SK-N-SH treated with all-trans-retinoic acid at 6 μM for 48 hours (cell line): ENCODE data around the gene HHAT.

Experiments used
- ATAC-seq: fragments of 200-7000 bp; cut with Tn5 transposase; 3 replicates; pipeline ENCODE4 v1.9.1; 2020; ENCODE audit warnings: mild to moderate bottlenecking, moderate library complexity
- ARNTL ChIP-seq: fragments of 450-650 bp; formaldehyde crosslinking; IDR thresholded peaks from 2 replicates; pipeline ENCODE4 v1.5.0; 2020; ENCODE audit warnings: low read depth, mild to moderate bottlenecking, moderate library complexity, borderline replicate concordance
- BACH2 ChIP-seq: fragments of 250-450 bp; sonication (Bioruptor Pico); IDR thresholded peaks from 2 replicates; pipeline ENCODE4 v1.9.0; 2021; ENCODE audit warnings: mild to moderate bottlenecking, borderline replicate concordance
- CSDC2 ChIP-seq: fragments of 250-450 bp; sonication (Bioruptor Pico); IDR thresholded peaks from 2 replicates; pipeline ENCODE4 v1.5.0; 2020; ENCODE audit warnings: mild to moderate bottlenecking, moderate library complexity
- ESRRG ChIP-seq: fragments of 250-450 bp; sonication (Bioruptor Pico); IDR thresholded peaks from 2 replicates; pipeline ENCODE4 v1.6.1; 2021; ENCODE audit warnings: mild to moderate bottlenecking
- GLIS3 ChIP-seq: fragments of 250-450 bp; sonication (Bioruptor Pico); IDR thresholded peaks from 2 replicates; pipeline ENCODE4 v1.5.0; 2020; ENCODE audit warnings: mild to moderate bottlenecking, moderate library complexity
- OSR1 ChIP-seq: fragments of 250-450 bp; sonication (Bioruptor Pico); IDR thresholded peaks from 2 replicates; pipeline ENCODE4 v1.8.0; 2022; ENCODE audit warnings: moderate library complexity, mild to moderate bottlenecking, inconsistent platforms
- PPARA ChIP-seq: fragments of 250-450 bp; sonication (Bioruptor Pico); IDR thresholded peaks from 2 replicates; pipeline ENCODE4 v1.5.0; 2020; ENCODE audit warnings: mild to moderate bottlenecking, borderline replicate concordance
- SNAI2 ChIP-seq: fragments of 250-450 bp; sonication (Bioruptor Pico); IDR thresholded peaks from 2 replicates; pipeline ENCODE4 v1.5.0; 2020; ENCODE audit warnings: mild to moderate bottlenecking, moderate library complexity
- TCF4 ChIP-seq: fragments of 250-450 bp; sonication (Bioruptor Pico); IDR thresholded peaks from 2 replicates; pipeline ENCODE4 v1.8.0; 2021; ENCODE audit warnings: mild to moderate bottlenecking, moderate library complexity, borderline replicate concordance
- TOX ChIP-seq: fragments of 250-450 bp; sonication (Bioruptor Pico); IDR thresholded peaks from 2 replicates; pipeline ENCODE4 v1.8.0; 2021; ENCODE audit warnings: mild to moderate bottlenecking, moderate library complexity, borderline replicate concordance
- ZC3H10 ChIP-seq: fragments of 250-450 bp; sonication (Bioruptor Pico); IDR thresholded peaks from 2 replicates; pipeline ENCODE4 v1.5.1; 2021; ENCODE audit warnings: mild to moderate bottlenecking, moderate library complexity
- ZFP3 ChIP-seq: fragments of 250-450 bp; sonication (Bioruptor Pico); IDR thresholded peaks from 2 replicates; pipeline ENCODE4 v1.5.0; 2020; ENCODE audit warnings: mild to moderate bottlenecking, moderate library complexity
- ZNF565 ChIP-seq: fragments of 450-650 bp; formaldehyde crosslinking; conservative IDR thresholded peaks from 2 replicates; pipeline ENCODE4 v1.5.0; 2020; ENCODE audit warnings: low read depth, mild to moderate bottlenecking, moderate library complexity
- ZNF70 ChIP-seq: fragments of 450-650 bp; formaldehyde crosslinking; IDR thresholded peaks from 2 replicates; pipeline ENCODE4 v1.5.0; 2020; ENCODE audit warnings: mild to moderate bottlenecking, moderate library complexity
- ZNF8 ChIP-seq: fragments of 450-650 bp; formaldehyde crosslinking; IDR thresholded peaks from 2 replicates; pipeline ENCODE4 v1.5.0; 2020; ENCODE audit warnings: mild to moderate bottlenecking, moderate library complexity
- TF ChIP-seq, protein P1 (sequence below): fragments of 250-450 bp; sonication (Bioruptor Pico); IDR thresholded peaks from 2 replicates; pipeline ENCODE4 v1.5.1; 2020; ENCODE audit warnings: low read depth, mild to moderate bottlenecking, moderate library complexity
- TF ChIP-seq, protein P2 (sequence below): fragments of 250-450 bp; sonication (Bioruptor Pico); IDR thresholded peaks from 2 replicates; pipeline ENCODE4 v1.5.0; 2020; ENCODE audit warnings: mild to moderate bottlenecking, moderate library complexity
- TF ChIP-seq, protein P3 (sequence below): fragments of 250-450 bp; sonication (Bioruptor Pico); IDR thresholded peaks from 2 replicates; pipeline ENCODE4 v1.5.1; 2021; ENCODE audit warnings: mild to moderate bottlenecking, moderate library complexity
- TF ChIP-seq, protein P4 (sequence below): fragments of 250-450 bp; sonication (Bioruptor Pico); IDR thresholded peaks from 2 replicates; pipeline ENCODE4 v1.8.0; 2021; ENCODE audit warnings: low read depth, mild to moderate bottlenecking, moderate library complexity, borderline replicate concordance
- TF ChIP-seq, protein P5 (sequence below): fragments of 250-450 bp; sonication (Bioruptor Pico); IDR thresholded peaks from 2 replicates; pipeline ENCODE4 v1.8.0; 2020; ENCODE audit warnings: mild to moderate bottlenecking, moderate library complexity, borderline replicate concordance

The HHAT gene

DNA sequence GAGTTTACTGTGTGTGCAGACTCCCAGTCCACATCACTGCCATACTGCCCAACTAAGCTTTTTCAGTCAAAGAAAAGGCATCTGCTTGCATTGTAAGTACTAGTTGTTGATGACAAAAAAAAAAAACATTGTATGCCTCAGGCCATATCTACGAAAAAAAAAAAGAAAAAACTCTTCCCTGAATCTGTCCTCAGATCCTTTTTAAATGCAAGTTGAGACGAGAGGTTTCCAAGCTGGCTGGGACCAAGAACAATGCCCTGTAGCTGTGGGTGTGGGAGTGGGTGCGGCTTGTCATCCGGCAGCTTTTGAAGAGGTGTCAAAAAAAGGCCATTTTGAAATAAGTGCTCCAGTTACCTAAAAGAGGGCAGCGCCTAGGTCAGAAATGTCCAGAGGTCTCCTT, 29.2 kb upstream of the HHAT start:
- TF ChIP-seq ARNTL (CRISPR knock-in tag) (no peak), BACH2 (CRISPR knock-in tag) (no peak)
- no peak for ATAC-seq

DNA sequence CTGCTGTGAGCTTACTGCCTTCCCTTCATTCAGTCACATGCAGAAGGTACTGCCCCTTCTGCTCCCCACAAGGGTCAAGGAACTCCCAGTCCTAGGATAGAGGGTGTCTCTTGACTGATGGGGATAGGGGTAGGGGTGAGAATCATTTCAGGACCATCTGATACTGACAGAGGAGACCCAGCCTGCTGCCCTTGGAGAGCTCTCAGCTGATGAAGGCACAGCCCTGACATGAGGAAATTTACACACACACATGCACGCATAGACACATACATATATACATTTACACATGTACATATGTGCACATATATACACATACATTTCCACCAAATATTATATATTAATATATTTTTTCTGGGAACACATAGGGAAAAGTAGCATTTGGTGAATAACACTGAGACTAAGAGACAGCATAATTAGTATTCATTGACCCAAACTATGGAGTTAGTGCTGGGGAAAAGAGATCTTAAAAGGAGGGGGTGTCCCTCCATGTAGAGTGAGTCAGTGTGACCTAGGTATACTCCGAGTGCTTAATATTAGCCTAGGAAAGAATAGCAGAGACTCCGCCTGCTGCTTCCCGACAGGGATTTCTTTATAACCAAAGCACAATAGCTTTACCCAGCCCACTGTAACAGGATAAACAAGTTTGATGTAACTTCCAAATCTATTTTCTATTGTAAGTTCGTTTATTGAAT, 27.6 kb upstream of the HHAT start:
- TF ChIP-seq, protein P1, sequence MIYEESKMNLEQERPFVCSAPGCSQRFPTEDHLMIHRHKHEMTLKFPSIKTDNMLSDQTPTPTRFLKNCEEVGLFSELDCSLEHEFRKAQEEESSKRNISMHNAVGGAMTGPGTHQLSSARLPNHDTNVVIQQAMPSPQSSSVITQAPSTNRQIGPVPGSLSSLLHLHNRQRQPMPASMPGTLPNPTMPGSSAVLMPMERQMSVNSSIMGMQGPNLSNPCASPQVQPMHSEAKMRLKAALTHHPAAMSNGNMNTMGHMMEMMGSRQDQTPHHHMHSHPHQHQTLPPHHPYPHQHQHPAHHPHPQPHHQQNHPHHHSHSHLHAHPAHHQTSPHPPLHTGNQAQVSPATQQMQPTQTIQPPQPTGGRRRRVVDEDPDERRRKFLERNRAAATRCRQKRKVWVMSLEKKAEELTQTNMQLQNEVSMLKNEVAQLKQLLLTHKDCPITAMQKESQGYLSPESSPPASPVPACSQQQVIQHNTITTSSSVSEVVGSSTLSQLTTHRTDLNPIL (CRISPR knock-in tag), result no peak
- TF ChIP-seq ZNF70 (CRISPR knock-in tag), result no peak
- no peak for TF ChIP-seq OSR1 (CRISPR knock-in tag)
- no peak for TF ChIP-seq GLIS3 (CRISPR knock-in tag)
- no peak for TF ChIP-seq BACH2 (CRISPR knock-in tag)
- TF ChIP-seq ZNF8 (CRISPR knock-in tag), result no peak
- TF ChIP-seq PPARA (CRISPR knock-in tag), result no peak
- TF ChIP-seq, protein P2, sequence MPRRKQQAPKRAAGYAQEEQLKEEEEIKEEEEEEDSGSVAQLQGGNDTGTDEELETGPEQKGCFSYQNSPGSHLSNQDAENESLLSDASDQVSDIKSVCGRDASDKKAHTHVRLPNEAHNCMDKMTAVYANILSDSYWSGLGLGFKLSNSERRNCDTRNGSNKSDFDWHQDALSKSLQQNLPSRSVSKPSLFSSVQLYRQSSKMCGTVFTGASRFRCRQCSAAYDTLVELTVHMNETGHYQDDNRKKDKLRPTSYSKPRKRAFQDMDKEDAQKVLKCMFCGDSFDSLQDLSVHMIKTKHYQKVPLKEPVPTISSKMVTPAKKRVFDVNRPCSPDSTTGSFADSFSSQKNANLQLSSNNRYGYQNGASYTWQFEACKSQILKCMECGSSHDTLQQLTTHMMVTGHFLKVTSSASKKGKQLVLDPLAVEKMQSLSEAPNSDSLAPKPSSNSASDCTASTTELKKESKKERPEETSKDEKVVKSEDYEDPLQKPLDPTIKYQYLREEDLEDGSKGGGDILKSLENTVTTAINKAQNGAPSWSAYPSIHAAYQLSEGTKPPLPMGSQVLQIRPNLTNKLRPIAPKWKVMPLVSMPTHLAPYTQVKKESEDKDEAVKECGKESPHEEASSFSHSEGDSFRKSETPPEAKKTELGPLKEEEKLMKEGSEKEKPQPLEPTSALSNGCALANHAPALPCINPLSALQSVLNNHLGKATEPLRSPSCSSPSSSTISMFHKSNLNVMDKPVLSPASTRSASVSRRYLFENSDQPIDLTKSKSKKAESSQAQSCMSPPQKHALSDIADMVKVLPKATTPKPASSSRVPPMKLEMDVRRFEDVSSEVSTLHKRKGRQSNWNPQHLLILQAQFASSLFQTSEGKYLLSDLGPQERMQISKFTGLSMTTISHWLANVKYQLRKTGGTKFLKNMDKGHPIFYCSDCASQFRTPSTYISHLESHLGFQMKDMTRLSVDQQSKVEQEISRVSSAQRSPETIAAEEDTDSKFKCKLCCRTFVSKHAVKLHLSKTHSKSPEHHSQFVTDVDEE, result no peak
- TF ChIP-seq, protein P3, sequence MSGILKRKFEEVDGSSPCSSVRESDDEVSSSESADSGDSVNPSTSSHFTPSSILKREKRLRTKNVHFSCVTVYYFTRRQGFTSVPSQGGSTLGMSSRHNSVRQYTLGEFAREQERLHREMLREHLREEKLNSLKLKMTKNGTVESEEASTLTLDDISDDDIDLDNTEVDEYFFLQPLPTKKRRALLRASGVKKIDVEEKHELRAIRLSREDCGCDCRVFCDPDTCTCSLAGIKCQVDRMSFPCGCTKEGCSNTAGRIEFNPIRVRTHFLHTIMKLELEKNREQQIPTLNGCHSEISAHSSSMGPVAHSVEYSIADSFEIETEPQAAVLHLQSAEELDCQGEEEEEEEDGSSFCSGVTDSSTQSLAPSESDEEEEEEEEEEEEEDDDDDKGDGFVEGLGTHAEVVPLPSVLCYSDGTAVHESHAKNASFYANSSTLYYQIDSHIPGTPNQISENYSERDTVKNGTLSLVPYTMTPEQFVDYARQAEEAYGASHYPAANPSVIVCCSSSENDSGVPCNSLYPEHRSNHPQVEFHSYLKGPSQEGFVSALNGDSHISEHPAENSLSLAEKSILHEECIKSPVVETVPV (CRISPR knock-in tag), result no peak
- TF ChIP-seq ZNF565, result no peak
- no peak for TF ChIP-seq TOX (CRISPR knock-in tag)
- TF ChIP-seq CSDC2 (CRISPR knock-in tag), result no peak
- TF ChIP-seq ESRRG, result no peak
- no peak for TF ChIP-seq SNAI2 (CRISPR knock-in tag)
- no peak for TF ChIP-seq TCF4 (CRISPR knock-in tag)
- TF ChIP-seq, protein P4, sequence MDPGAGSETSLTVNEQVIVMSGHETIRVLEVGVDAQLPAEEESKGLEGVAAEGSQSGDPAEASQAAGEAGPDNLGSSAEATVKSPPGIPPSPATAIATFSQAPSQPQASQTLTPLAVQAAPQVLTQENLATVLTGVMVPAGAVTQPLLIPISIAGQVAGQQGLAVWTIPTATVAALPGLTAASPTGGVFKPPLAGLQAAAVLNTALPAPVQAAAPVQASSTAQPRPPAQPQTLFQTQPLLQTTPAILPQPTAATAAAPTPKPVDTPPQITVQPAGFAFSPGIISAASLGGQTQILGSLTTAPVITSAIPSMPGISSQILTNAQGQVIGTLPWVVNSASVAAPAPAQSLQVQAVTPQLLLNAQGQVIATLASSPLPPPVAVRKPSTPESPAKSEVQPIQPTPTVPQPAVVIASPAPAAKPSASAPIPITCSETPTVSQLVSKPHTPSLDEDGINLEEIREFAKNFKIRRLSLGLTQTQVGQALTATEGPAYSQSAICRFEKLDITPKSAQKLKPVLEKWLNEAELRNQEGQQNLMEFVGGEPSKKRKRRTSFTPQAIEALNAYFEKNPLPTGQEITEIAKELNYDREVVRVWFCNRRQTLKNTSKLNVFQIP (CRISPR knock-in tag), result no peak
- TF ChIP-seq, all 23 proteins: peak for 0
- ATAC-seq, result no peak; the same call in 1 of the 3 replicates

DNA sequence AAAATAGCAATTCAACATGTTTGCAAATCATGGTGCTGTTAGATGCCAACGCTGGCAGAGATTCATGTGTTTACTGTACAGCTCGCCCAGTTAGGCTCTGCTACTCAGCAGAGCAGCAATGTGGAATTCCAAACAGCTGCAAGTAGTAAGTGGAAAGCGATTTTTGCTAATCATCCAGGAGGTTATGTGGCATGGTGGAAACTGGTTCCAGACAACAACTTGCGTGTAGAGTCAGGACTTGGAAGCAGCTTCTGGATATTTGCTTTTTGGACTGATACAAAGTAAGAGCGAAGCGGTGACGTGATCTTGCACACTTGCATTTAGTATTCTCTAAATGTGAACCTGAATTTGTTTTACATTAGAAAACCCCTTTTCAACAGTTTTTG, 27.1 kb upstream of the HHAT start:
- no peak for ATAC-seq
- no peak for TF ChIP-seq SNAI2 (CRISPR knock-in tag)
- TF ChIP-seq ZC3H10 (CRISPR knock-in tag), result no peak
- TF ChIP-seq, protein P5, sequence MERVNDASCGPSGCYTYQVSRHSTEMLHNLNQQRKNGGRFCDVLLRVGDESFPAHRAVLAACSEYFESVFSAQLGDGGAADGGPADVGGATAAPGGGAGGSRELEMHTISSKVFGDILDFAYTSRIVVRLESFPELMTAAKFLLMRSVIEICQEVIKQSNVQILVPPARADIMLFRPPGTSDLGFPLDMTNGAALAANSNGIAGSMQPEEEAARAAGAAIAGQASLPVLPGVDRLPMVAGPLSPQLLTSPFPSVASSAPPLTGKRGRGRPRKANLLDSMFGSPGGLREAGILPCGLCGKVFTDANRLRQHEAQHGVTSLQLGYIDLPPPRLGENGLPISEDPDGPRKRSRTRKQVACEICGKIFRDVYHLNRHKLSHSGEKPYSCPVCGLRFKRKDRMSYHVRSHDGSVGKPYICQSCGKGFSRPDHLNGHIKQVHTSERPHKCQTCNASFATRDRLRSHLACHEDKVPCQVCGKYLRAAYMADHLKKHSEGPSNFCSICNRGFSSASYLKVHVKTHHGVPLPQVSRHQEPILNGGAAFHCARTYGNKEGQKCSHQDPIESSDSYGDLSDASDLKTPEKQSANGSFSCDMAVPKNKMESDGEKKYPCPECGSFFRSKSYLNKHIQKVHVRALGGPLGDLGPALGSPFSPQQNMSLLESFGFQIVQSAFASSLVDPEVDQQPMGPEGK (CRISPR knock-in tag), result no peak
- TF ChIP-seq GLIS3 (CRISPR knock-in tag), result no peak
- no peak for TF ChIP-seq ARNTL (CRISPR knock-in tag)
- no peak for TF ChIP-seq OSR1 (CRISPR knock-in tag)
- TF ChIP-seq, protein P3 (CRISPR knock-in tag), result no peak
- TF ChIP-seq TCF4 (CRISPR knock-in tag), result no peak
- no peak for TF ChIP-seq ZFP3 (CRISPR knock-in tag)
- no peak for TF ChIP-seq BACH2 (CRISPR knock-in tag)
- TF ChIP-seq ZNF70 (CRISPR knock-in tag), result no peak
- TF ChIP-seq, protein P4 (CRISPR knock-in tag), result no peak
- TF ChIP-seq, protein P1 (CRISPR knock-in tag), result no peak
